SU-DHL-6 (cell line): ENCODE results near the gene RGS6.

Source experiments
- H2AFZ ChIP-seq: fragments of 200-600 bp; sonication (generic); 2 replicates; pipeline ENCODE4 v1.6.1; 2014; ENCODE audit warnings: low read depth, mild to moderate bottlenecking, moderate library complexity, mixed read lengths, antibody characterized with exemption, low read length; ENCODE audit not compliant: severe bottlenecking
- H3F3A ChIP-seq: fragments of 200-600 bp; shearing (Covaris generic); 2 replicates; pipeline ENCODE4 v1.6.0; 2016; ENCODE audit warnings: antibody characterized with exemption, mild to moderate bottlenecking; ENCODE audit not compliant: insufficient read depth
- H3K27ac ChIP-seq: fragments of 200-600 bp; sonication (generic); 2 replicates; pipeline ENCODE4 v1.5.1; 2016; ENCODE audit warnings: low read depth, mild to moderate bottlenecking, low read length, moderate library complexity, mixed read lengths
- H3K27me3 ChIP-seq: fragments of 200-600 bp; sonication (generic), shearing (Covaris generic); 2 replicates; pipeline ENCODE4 v1.6.0; 2014; ENCODE audit warnings: mild to moderate bottlenecking, low read length
- H3K36me3 ChIP-seq: fragments of 200-600 bp; sonication (generic); 2 replicates; pipeline ENCODE4 v1.6.1; 2014; ENCODE audit warnings: mild to moderate bottlenecking, low read length, mixed read lengths
- H3K4me2 ChIP-seq: fragments of 300-600, 200-600 bp; shearing (Covaris generic), sonication (generic); 2 replicates; pipeline ENCODE4 v1.6.0; 2014; ENCODE audit warnings: low read length, low read depth, mild to moderate bottlenecking; ENCODE audit not compliant: poor library complexity, severe bottlenecking
- H3K4me3 ChIP-seq: fragments of 200-600 bp; sonication (generic); 2 replicates; pipeline ENCODE4 v1.5.1; 2014; ENCODE audit warnings: antibody characterized with exemption, low read length, mild to moderate bottlenecking, mixed read lengths; ENCODE audit not compliant: insufficient read depth, poor library complexity, severe bottlenecking
- H3K79me2 ChIP-seq: fragments of 200-600 bp; sonication (generic); 2 replicates; pipeline ENCODE4 v1.6.1; 2014; ENCODE audit warnings: mild to moderate bottlenecking, low read length, moderate library complexity; ENCODE audit not compliant: insufficient read depth
- H3K9ac ChIP-seq: fragments of 200-600 bp; sonication (generic); 2 replicates; pipeline ENCODE4 v1.7.0; 2014; ENCODE audit warnings: mild to moderate bottlenecking, low read length
- H3K9me2 ChIP-seq: fragments of 200-600 bp; sonication (generic); replicated peaks from 2 replicates; pipeline ENCODE4 v1.6.1; 2014; ENCODE audit warnings: low read length; ENCODE audit not compliant: insufficient read depth
- H3K9me3 ChIP-seq: fragments of 200-600 bp; sonication (generic); 2 replicates; pipeline ENCODE4 v1.6.1; 2014; ENCODE audit warnings: low read length, mixed read lengths; ENCODE audit not compliant: insufficient read depth
- H4K20me1 ChIP-seq: fragments of 200-600 bp; sonication (generic); 2 replicates; pipeline ENCODE4 v1.6.1; 2014; ENCODE audit warnings: low read depth, mild to moderate bottlenecking, antibody characterized with exemption, low read length, moderate library complexity, mixed read lengths
- CTCF ChIP-seq: fragments of 200-600 bp; sonication (generic); IDR thresholded peaks from one replicate; pipeline ENCODE4 v1.5.1; 2017; ENCODE audit warnings: antibody characterized with exemption, mild to moderate bottlenecking, low read length, moderate library complexity; ENCODE audit not compliant: insufficient read depth, poor library complexity, severe bottlenecking
- EZH2phosphoT487 ChIP-seq: fragments of 200-600 bp; sonication (generic), shearing (Covaris generic); conservative IDR thresholded peaks from 2 replicates; pipeline ENCODE4 v1.6.1; 2018; ENCODE audit warnings: mild to moderate bottlenecking, antibody characterized with exemption, low read length, moderate library complexity, mixed read lengths

The RGS6 gene

DNA sequence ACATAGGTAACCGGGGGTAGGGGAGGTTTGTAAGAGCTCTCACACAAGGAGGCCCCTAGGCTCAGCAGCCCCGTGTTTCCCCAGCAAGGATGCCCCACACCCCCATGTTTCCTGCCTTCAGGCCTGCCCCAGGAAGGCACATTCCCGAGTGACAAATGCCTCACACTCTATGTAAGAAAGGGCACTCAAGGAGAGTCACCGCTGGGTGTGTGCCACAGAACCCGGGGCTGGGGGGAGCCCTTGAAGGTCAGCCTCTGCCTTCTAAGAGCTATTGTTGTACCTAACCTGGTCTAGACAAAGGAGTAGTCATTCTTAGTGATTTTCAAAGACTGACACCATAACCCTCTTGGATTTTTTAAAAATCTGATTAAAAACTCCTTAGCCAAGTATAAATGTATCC, 628.1 kb downstream of the RGS6 start:
- TF ChIP-seq CTCF: no peak

GRCh38 chr14:72560889-72561493, 628.8 kb downstream of the RGS6 start:
- no peak overlapping the region for H3K4me3 ChIP-seq
- no peaks in the 10 kb centered on the region for H3K79me2 ChIP-seq
- H3F3A ChIP-seq: no peaks in the 10 kb centered on the region
- no peak overlapping the region for H3K9ac ChIP-seq
- TF ChIP-seq CTCF (no peak), EZH2phosphoT487 (no peak)
- H3K9me2 ChIP-seq: no peaks in the 10 kb centered on the region
- H2AFZ ChIP-seq: no peak overlapping the region
- H4K20me1 ChIP-seq: no peaks in the 10 kb centered on the region
- no peak overlapping the region for H3K27ac ChIP-seq
- no peak overlapping the region for H3K4me2 ChIP-seq
- no peaks in the 10 kb centered on the region for H3K9me3 ChIP-seq
- no peaks in the 10 kb centered on the region for H3K36me3 ChIP-seq
- H3K27me3 ChIP-seq: no peaks in the 10 kb centered on the region

More for the DNA sequence above, 628.1 kb downstream of the RGS6 start:
- no peaks in the 10 kb centered on the region for H3F3A ChIP-seq
- H3K9ac ChIP-seq: no peak overlapping the region
- H3K79me2 ChIP-seq: no peaks in the 10 kb centered on the region
- H3K4me3 ChIP-seq: no peak overlapping the region
- no peak overlapping the region for H3K4me2 ChIP-seq
- no peaks in the 10 kb centered on the region for H3K36me3 ChIP-seq
- H3K9me3 ChIP-seq: no peaks in the 10 kb centered on the region
- H3K27ac ChIP-seq: no peak overlapping the region
- H3K9me2 ChIP-seq: no peaks in the 10 kb centered on the region
- H2AFZ ChIP-seq: no peak overlapping the region
- no peaks in the 10 kb centered on the region for H3K27me3 ChIP-seq
- H4K20me1 ChIP-seq: no peaks in the 10 kb centered on the region

DNA sequence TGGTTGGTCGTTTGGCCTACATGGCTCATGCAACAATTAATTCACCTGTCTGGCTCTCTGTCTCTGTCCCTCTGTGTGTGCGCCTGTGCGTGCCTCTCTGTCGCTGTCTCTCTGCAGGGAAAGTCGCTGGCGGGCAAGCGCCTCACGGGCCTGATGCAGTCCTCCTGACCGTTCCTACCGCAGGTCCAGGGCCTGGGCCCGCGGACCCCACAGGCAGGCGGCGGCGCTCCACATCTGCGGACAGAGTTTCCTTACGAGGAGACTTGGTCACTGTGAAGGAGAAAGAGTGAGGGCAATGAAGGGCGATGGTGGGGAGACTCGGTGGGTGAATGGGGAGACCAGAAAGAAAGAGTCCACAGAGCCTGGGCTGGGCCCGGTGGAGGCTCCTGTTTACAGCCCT, 630.1 kb downstream of the RGS6 start:
- no peak overlapping the region for H3K9ac ChIP-seq
- no peak overlapping the region for H3K4me2 ChIP-seq
- H3K36me3 ChIP-seq: no peaks in the 10 kb centered on the region
- H2AFZ ChIP-seq: no peak overlapping the region
- H3K27ac ChIP-seq: no peak overlapping the region
- H3F3A ChIP-seq: no peaks in the 10 kb centered on the region
- no peaks in the 10 kb centered on the region for H3K9me2 ChIP-seq
- no peaks in the 10 kb centered on the region for H3K9me3 ChIP-seq
- H3K27me3 ChIP-seq: no peaks in the 10 kb centered on the region
- TF ChIP-seq EZH2phosphoT487 (no peak), CTCF (no peak)
- no peaks in the 10 kb centered on the region for H3K79me2 ChIP-seq
- H4K20me1 ChIP-seq: no peaks in the 10 kb centered on the region
- no peak overlapping the region for H3K4me3 ChIP-seq

GRCh38 chr14:72563676-72564075, 631.4 kb downstream of the RGS6 start:
- Histone ChIP-seq H3K27me3 (no peaks in the 10 kb centered on the region), H3F3A (no peaks in the 10 kb centered on the region), H3K79me2 (no peaks in the 10 kb centered on the region), H3K9me2 (no peaks in the 10 kb centered on the region), H3K4me2 (no peak overlapping the region), H2AFZ (no peak overlapping the region), H3K36me3 (no peaks in the 10 kb centered on the region), H3K4me3 (no peak overlapping the region), H3K9me3 (no peaks in the 10 kb centered on the region), H4K20me1 (no peaks in the 10 kb centered on the region), H3K9ac (no peak overlapping the region), H3K27ac (no peak overlapping the region)
- TF ChIP-seq EZH2phosphoT487: no peak
- TF ChIP-seq CTCF: no peak
